HG03457 (cell line): ENCODE results near the gene MORN5.

ENCODE experiments used
- ATAC-seq: cut with Tn5 transposase; IDR thresholded peaks from one replicate; pipeline ENCODE4 v1.9.1; 2021; ENCODE audit warnings: moderate number of reproducible peaks; ENCODE audit not compliant: unreplicated experiment

Gene MORN5

GRCh38 chr9:122190597-122191381 lies 31.1 kb downstream of the MORN5 start:
- no peak for ATAC-seq

GRCh38 chr9:122191584-122191983 lies 31.9 kb downstream of the MORN5 start:
- no peak for ATAC-seq

DNA sequence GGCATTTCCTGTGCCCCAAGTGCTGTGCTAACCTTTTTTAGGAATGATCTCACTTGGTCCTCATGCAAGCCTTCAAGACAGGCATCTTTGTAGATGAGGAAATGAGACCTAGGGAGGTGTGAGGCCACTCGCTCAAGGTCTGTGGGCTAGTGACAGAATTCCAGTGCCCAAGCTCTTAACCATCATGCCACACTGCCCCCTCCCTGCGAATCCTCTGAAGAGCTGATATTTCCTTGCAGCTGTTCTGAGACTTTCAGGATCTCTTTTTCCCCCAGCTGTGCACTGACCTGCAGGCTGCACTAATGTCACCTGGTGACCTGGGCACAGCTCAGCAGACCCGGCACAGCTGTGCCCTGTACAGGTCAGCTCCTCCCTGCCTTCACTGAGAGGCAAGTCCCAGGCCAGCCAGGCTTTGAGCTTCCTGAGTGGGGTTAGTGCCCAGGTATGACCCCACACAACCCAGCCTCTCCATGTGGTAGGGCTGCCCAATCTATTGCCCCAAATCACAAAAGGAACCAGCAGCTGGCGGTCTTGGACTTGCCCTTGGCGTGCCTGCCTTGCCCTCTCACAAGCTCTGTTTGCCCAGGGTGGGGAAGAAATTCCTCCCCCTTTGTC lies 32.7 kb downstream of the MORN5 start:
- ATAC-seq, result no peak

DNA sequence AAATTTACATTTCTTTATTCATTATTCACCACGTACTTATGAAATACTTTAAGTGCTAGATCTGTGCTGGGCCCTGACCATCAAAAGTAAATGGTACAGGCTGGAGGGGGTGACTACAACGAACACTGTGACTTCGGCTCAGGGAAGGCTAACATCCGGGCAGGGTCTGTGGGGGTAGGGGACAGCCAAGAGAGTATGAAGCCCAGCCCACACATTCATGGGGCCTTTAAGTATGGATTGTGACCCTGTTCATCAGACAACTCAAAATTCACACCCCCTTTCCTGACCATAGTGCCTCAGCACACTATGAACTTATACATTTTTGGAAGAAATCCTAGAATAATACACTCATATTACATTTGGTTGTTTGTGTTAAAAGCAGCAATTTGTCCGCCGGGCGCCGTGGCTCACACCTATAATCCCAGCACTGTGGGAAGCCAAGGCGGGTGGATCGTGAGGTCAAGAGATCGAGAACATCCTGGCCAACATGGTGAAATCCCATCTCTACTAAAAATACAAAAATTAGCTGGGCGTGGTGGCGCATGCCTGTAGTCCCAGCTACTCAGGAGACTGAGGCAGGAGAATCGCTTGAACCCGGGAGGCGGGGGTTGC lies 33.3 kb downstream of the MORN5 start:
- ATAC-seq, result no peak

- ATAC-seq, result no peak
These were observed 33.9 kb downstream of the MORN5 start for GRCh38 chr9:122193651-122194050.

GRCh38 chr9:122195875-122196274 lies 36.2 kb downstream of the MORN5 start:
- ATAC-seq, result no peak

GRCh38 chr9:122197426-122197825 lies 37.7 kb downstream of the MORN5 start:
- ATAC-seq, result no peak

GRCh38 chr9:122197882-122198281 lies 38.2 kb downstream of the MORN5 start:
- no peak for ATAC-seq

- no peak for ATAC-seq
These were observed 41.4 kb downstream of the MORN5 start for GRCh38 chr9:122200960-122201595.

DNA sequence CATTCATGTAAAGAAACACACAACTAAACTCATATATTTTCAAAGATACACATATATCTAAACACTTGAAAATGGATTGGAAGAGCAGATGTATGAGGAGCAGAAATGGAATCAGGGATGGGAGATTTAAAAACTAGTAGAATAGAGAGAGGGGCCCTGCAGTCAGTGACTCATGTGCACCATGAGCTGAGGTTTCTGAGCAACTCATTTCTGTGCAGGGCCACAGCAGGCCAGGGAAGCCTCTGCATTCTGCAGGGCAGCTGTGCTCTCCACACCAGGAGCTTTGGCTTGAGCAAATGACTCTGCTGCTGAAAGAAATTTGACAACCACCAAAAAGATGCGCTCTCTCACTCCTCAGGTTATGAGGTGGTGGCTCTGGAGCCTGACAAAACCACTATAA lies 41.9 kb downstream of the MORN5 start:
- no peak for ATAC-seq

GRCh38 chr9:122202111-122202510 lies 42.4 kb downstream of the MORN5 start:
- ATAC-seq, result no peak

DNA sequence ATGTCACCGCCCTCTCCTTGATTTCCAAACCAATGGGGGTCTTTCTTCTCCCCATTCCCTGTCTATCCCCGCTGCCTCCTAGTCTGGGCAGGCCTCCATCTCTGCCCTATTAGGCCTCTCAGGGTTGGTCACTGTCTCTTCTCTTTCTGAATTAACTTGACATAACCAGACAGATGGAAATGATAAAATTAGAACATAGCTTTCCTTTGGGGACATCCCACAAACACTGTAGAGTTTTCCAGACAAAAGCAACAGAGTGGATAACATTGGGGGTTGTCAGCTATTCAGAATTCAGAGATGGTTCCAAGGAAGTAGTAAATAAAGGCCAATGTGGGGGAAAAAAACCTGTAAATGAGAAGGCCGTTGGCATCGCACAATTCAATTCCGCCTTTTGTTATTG lies 44.3 kb downstream of the MORN5 start:
- ATAC-seq, result no peak

GRCh38 chr9:122204491-122204890 lies 44.8 kb downstream of the MORN5 start:
- ATAC-seq, result no peak

- ATAC-seq, result no peak
These were observed 45.5 kb downstream of the MORN5 start for GRCh38 chr9:122205176-122205575.

- ATAC-seq, result no peak
These were observed 46.7 kb downstream of the MORN5 start for GRCh38 chr9:122206118-122207046.

- no peak for ATAC-seq
These were observed 47.4 kb downstream of the MORN5 start for GRCh38 chr9:122207096-122207495.

DNA sequence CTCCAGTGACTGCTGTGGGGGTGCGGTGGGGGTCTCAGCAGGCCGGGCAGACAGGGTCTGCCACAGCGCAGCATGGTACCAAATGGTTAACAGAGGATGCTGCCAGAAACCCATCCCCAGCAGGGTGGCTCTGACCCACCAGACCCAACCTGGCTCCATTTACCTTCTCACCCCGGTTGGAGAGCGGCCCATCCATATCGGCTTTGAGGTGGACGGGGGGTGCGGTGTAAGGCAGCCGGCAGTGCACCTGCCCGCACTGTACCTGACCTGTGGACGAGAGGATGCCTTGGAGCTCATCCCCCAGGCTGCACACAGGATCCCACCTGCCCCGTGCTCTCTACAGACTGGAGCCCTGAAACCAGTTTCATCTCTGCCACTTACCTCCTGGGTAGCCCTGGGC lies 49.7 kb downstream of the MORN5 start:
- no peak for ATAC-seq

DNA sequence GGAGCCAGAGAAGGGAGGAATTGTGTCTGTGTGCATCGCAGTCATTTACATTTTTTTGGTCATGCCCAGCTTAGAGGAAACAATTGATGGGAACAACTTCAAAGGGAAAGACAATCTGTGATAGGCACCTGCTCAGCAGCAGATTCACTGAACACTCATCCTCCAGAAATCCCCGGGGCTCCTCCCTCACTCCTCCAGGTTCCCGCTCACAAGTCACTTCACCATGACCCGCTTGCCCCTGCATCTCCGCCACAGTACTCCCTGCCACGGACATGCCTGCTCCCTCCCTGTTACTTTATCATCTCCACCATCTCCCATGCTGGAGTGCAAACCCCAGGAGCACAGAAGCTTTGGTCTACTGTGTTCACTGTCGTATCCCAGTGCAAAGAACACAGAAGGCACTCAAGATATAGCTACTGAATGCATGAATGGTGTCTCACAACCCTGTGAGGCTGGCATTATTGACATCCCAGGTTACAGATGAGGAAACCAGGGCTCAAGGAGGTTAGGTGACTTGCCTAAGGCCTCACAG lies 52.8 kb downstream of the MORN5 start:
- ATAC-seq, result no peak

DNA sequence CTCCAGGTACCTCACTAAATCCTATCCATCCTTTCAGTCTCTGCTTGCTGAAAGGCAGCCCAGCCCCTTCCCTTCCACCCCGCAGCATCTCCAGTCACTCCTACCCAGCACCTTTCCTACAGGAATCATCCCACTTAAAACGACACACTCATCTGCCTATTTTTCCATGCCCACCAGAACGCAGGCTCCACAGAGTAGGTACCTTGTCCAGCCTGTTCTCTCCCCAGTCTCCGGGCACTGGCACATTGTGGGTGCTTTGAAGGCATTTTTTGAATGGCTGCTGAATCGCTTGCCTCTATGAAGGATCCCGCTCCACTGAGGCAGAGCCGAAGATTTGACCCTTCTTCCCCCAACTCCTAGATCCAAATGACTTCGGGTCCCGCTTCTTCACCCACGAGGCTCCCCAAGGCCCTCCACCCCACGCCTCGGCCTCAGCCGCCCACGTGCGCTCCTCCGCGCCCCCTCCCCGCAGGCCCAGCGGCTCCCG lies 53.4 kb downstream of the MORN5 start:
- no peak for ATAC-seq
